ENCODE results near the gene CD93.

GRCh38 chr20:23077277-23077676 lies 8.8 kb downstream of the CD93 start:
- TF ChIP-seq, protein P1, sequence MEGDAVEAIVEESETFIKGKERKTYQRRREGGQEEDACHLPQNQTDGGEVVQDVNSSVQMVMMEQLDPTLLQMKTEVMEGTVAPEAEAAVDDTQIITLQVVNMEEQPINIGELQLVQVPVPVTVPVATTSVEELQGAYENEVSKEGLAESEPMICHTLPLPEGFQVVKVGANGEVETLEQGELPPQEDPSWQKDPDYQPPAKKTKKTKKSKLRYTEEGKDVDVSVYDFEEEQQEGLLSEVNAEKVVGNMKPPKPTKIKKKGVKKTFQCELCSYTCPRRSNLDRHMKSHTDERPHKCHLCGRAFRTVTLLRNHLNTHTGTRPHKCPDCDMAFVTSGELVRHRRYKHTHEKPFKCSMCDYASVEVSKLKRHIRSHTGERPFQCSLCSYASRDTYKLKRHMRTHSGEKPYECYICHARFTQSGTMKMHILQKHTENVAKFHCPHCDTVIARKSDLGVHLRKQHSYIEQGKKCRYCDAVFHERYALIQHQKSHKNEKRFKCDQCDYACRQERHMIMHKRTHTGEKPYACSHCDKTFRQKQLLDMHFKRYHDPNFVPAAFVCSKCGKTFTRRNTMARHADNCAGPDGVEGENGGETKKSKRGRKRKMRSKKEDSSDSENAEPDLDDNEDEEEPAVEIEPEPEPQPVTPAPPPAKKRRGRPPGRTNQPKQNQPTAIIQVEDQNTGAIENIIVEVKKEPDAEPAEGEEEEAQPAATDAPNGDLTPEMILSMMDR (IDR thresholded peaks at IDR 0.05; ENCODE audit: insufficient read depth, low read depth, low read length) = no peak
- no peak for TF ChIP-seq EZH2 (IDR thresholded peaks at IDR 0.05; ENCODE audit: insufficient read depth, low read length)

Measured in astrocyte (in vitro differentiated cells and primary cell).